Kidney capillary endothelial cell (primary cell): Measurements from ENCODE around the gene WDFY1.
A peak's percentile ranks its signal among the peaks of the same experiment; 100 is the strongest.

Experiments used
- DNase-seq: peaks from one replicate; pipeline ENCODE4 v3.0.0-alpha.2; 2018; ENCODE audit warnings: low spot score

The WDFY1 gene, protein sequence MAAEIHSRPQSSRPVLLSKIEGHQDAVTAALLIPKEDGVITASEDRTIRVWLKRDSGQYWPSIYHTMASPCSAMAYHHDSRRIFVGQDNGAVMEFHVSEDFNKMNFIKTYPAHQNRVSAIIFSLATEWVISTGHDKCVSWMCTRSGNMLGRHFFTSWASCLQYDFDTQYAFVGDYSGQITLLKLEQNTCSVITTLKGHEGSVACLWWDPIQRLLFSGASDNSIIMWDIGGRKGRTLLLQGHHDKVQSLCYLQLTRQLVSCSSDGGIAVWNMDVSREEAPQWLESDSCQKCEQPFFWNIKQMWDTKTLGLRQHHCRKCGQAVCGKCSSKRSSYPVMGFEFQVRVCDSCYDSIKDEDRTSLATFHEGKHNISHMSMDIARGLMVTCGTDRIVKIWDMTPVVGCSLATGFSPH

DNA sequence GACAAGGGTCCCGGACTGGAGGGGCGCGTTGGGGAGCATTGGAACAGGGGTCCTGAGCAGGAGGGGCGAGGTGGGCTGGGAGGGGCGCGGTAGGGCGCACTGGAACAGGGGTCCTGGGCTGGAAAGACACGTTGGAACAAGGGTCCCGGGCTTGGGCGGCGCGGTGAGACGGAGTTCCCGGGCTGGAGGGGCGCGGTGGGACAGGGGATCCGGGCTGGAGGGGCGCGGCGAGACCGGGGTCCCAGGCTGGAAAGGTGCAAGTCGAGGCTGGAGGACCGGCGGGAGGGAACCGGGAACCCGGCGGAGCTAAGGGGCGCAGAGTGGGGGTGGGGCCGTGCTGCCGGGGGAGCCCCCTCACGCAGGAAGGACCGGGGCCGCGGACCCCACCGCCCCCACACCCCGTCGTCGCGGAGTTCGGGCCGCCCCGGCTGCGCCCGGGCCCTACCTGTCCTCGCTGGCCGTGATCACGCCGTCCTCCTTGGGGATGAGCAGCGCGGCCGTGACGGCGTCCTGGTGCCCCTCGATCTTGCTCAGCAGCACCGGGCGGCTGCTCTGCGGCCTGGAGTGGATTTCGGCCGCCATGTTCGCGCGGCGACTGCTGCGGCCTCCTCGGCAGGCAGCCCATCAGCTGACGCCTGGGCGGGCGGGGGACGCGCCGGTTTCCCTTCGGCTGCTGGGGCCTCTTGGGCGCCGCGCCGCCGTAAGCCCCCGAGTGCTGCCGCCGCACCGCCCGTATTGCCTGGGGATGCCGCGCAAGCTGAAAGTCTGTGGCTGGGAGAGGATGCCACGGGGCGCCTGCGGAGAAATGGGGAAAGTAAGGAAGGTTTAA, at the start of gene WDFY1:
TSS of gene WDFY1 (minus strand) at position 633 of the 829 bp plus-strand sequence. CDS start at position 582, 51 bp downstream.
- DNase-seq, result peak; percentile 72

DNA sequence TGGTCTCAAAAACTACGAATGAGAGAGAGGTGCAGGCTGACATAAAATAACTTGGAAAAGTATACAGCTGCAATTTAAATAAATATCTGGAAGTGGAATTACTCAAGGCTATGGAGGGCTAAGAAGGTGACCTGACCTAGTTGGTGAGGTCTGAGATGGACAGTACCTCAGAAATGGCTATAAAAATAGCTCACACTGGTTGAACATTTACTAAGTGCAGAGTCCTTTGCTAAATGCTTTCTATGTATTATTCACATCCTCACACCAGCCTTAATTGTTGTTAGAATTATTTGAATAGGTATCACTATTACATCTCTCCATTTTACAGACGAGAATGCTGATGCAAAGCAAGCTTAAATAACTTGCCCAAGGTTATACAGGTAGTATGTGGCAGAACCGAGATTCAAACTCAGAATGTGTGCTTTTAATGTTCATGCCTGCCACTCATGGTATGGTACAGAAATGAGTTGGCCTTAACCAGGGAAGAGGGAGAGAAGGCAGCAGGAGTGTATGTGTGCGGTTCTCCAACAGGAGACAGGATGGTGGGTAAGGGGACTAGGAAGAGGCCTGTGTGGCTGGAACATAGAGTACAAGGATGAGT, 49.5 kb upstream of the WDFY1 start:
- no peak for DNase-seq

DNA sequence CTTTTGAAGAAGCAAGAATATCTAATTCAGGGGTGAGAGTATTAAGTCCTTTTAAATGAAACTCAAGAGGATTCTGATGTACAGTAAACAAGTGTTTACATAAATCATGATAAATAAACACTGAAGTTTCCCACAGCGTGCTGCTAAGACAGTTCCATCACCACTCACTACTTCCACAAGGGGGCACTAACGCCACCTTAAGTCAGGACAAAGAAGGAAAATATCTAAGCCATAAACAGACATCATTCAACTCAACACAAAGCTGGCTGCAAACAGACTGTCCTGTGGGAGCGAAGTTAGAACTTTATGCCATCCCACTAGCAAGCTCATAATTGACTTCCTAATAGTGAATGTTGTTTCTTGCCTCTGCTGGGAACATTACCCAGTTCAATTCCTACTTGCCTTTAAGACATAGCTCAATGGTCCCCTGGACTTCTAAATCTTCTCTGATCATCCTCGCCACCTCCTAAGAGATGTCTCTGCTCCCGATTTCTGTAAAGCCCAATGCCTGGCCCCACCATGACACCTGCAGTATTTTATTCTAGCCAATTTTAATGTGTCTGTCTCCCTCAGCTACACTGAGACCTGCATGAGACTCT, 48.6 kb upstream of the WDFY1 start:
- peak; percentile 76 for DNase-seq

DNA sequence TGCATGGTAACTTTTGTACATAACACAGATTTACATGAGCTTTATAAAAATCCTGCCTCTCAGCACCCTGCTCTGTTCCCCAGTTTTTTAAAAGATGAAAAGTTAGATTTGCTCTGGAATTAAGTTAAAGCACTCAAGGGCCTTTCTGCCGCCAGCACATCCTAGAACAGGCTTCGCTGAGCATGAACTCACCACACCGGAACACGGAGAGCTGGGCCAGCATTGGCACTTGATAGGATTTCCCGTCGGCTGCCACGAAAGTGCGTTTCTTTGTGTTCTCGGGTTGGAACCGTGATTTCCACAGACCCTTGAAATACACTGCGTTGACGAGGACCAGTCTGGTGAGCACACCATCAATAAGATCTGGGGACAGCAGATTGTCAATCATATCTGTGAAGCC, 46.5 kb upstream of the WDFY1 start:
- no peak for DNase-seq

DNA sequence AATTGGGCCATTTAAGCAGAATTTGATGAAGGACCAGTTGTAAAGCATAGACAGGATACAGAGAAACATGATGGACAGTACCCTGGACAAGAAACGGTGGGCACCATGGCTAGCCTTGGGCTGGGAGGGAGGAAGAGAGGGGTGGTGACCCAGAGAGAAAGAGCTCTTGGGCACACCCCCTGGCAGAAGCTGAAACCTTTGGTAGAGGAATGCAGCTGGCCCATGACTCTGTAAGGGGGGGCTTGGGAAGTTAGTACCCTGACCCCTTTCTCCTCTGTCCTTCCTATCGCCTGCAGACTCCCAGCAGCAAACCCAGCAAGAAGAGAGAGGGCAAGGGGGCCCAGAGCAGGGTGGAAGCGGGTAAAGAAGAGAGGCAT, 44.7 kb upstream of the WDFY1 start:
- no peak for DNase-seq

DNA sequence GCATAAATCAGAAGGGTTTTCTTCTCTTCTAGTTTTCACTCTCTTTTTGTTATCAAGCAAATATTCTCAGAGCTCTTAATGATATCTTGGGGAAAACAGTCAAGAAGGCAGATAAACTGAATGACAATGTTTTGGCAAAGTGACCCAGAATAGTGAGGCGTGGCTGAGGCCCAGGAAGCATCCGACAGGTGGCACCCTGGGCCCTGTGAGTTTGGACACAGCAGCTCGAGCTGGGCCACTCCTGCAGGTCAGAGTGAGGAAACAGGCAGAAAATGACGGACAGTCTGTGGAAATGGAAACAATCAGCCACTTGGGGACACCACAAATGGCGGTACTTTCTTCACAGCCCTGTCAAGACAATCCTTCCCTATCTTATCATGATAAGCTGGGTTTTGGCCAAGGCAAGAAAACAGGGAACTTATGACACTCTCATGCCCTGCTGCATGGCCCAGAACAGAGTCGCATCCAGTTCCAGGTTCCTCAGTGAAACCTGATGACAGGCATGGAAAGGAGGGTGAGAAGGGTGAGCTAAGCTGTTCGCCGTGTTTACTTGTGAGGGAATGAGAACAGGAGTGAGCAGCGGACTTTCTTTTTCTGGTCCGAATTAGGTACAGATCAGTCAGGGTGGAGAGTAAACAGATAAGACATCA, 44.2 kb upstream of the WDFY1 start:
- DNase-seq, result no peak

DNA sequence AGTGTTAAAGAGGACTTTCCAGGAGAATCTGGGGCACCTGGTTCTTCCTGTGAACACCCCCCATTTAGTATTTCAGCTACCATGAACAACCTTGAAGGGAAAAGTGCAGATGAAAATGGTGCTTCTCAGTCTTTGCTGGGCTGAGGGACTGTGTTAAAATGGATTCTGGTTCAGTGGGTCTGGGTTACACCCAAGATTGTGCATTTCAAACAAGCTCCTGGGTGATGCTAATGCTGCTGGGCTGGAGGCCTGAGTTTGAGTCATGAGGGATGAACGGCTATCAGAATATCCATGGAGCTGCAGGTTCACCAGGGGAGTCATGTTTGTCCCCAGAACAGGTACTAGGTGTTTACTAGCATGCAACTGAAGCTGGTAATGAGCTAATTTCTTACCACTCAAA, 36.1 kb upstream of the WDFY1 start:
- no peak for DNase-seq

DNA sequence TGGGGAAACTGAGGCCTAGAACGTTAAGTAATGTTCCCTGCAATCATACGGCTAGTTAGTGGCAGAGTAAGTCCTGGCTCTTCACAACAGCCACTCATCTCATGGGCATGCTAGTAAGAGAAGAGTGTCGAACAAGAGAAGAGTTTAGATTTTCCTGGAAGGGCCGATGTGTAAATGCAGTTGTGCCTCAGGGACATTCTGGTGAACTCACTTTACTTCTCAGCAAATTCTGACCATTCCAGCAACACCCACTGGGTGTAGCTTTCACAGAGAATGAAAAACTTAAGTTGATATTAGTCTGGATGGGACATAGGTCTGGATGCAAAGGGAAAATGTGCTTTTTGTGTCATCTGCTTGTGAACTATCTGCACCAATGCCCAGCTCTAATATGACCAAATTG, 35.7 kb upstream of the WDFY1 start:
- no peak for DNase-seq

DNA sequence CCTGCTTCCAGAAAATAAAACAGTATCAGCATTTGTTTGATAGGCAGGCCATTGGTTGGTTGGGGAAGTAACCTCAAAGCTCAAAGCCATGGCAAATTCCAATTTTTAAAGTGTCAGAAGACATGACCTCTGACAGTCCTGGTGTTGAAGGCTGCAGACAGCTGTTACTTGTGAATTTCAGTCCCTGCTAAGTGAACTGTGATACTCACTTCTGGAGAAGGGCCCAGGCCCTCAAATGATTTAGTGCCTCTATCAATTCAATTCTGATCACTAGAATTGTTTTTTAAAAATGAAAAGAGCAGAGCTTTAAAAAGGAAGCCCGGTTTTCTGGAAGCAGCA, 35.2 kb upstream of the WDFY1 start:
- DNase-seq, result no peak

DNA sequence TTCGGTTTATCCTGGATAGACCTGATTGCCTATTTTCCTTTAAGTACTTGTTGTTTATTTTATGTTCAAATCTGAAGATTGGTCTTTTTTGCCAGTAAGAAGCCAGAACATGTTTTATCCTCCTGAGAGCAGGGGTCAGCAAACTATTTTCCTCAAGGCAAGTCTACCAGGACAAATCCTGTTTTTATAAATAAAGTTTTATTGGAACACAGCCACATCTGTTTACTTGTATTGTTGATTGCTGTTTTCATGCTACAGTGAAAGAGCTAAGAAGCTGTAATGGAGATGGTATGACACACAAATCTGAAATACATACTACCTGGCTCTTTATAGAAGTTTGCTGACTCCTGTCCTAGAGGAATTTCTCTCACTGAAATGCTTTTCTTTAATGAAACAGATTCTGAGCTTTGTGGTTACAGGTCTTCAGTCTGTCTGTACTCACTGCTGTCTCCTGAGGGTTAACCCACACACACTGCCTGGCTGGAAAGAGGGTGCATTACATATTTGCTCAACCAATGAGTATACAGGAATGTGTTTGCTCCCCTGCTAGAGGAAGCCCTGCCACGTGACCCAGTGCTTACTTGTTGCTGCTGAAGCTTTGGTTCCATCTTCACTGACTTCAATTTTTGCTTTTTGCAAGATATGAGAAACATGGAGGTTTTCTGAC, 34.7 kb upstream of the WDFY1 start:
- DNase-seq, result no peak

DNA sequence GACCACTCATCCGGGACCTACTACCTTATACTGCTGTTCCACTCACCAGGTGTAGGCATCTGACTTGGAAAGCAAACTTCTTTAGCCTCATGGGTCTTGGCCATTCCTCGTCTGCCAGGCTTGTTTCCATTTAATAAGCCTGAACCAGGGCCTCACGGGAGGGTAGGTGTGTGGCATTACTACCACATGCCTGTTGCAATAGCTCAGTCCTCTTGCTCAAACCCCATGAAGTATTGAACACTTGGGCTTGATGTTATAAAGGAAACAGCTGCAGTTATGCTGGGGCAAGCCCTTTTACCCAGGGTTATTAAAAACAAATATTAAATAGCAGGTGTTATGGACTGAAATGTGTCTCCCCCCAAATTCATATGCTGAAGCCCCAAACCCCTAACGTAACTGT, 33.3 kb upstream of the WDFY1 start:
- no peak for DNase-seq

DNA sequence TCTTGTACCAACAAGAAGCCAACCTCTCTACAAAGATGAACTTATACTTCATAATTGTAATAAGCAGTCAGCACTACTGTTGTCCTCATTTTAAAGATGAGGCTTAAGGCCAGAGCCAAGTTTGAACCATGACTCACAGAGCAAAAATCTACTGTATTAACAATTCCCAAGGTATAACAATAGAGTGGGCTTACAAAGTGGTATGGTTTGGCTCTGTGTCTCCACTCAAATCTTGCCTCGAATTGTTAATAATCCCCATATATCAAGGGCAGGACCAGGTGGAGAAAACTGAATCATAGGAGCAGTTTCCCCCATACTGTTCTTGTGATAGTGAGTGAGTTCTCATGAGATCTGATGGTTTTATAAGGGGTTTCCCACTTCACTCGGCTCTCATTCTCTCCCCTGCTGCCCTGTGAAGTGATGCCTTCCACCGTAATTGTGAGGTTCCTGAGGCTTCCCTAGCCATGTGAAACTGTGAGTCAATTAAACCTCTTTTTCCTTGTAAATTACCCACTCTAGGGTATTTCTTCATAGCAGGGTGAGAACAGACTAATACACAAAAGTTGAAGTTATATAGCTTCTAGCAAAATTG, 31.6 kb upstream of the WDFY1 start:
- peak; percentile 65 for DNase-seq

DNA sequence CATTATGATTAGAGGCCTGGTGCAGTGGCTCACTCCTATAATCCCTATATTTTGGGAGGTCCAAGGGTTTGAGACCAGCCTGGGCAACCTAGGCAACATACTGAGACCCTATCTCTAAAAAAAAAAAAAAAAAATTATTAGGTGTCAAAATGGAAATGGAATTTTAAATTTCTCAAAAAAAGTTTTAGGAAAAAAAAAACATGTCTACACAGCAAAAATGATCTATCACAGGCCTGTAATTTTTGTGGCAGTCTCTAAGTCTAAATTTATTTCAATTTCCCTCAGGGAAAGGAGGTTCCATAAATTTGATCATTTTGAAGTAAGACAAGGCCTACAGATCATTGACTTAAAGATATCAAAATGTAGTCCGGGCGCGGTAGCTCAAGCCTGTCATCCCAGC, 28.5 kb upstream of the WDFY1 start:
- DNase-seq, result no peak

DNA sequence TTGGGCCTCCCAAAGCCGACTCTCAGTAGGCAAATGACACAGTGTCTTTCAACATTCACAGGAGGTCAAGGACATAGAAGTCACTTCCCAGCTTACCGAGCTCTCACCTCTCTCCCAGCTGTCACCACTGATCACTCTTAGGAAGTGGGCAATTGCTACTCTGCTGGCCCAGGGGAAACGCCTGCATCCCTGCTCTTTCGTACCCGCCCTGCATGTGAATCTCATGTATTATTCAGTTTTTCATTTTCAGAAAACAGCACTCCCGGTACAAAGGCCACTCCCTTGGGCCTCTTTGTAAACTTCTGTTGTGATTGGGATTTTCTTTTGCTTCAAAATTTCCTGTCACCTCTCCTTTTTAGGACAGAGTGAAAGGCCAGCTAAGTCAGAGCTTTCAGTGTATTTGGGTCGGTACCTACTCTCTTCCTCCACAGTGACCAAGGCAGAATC, 27.5 kb upstream of the WDFY1 start:
- DNase-seq, result no peak

DNA sequence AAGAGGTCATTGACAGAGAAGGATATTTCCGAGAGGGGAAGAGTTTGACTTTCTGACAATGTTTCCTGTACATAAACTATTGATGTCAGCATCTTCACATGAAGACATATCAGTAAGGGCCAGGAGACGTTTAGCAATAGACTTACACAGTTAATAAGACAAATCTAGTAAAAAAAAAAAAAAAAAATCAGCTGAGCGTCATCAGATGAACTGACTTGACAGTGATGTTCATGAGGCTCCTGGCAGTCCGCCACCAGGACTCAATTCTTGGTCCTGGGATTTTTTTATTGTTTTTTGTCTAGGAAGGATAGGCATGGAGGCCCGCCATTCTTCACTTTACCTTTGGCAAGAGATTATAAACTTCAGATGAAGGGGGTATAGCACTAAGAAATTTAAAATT, 26.6 kb upstream of the WDFY1 start:
- no peak for DNase-seq

DNA sequence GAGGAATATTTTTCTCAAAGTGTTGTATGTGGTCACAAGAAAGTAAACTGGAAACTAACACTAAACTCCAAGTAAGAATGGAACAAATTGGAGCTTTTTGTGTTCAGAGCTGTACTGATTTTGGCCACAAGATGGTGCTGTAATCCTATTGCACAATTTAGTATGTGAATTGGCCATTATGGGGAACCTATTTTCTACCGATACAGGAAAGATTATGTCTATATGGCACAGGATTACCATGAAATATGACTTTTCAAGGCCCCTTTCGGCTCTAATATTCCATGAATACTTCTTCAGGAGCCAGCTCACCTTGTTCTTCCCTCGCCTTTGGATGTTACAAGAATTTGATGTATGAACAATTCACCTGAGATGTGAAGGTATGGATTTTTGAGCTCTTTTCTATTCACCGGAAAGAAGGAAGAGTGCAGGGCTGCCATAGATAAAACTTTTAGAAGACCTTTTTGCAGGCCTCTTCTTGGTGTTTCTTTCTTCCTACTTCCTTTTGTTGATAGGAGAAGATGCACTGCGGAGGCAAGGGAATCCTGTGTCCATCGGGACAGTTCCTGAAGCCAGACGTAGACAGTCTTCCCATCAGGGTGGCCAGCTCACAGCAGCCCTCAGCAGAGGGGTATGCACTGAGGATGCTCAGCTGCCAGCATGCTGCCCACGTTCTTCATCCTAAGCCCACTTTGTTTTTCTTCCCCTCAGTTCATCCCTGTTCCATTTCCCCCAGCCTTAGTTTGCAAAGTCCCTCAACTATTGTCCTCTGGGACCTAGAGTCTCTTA, 25.4 kb upstream of the WDFY1 start:
- DNase-seq, result no peak

DNA sequence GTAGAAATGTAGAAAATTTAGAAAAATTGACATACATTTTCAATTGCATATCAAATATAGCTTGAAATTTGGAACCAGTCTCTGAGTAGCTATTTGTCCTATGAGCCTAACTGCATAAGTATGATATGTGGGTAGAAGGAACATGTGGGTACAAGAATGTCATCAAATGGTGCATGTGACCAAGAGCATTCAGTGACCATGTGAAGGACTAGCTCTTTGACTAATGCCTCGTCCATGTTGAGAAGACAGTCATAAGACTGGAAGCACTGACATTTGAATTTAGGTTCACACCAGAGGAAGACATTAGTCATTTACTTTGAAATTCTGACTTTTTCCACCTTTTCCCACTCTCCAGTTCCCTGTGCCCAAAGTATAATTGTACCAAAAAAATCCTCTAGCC, 24.7 kb upstream of the WDFY1 start:
- no peak for DNase-seq

DNA sequence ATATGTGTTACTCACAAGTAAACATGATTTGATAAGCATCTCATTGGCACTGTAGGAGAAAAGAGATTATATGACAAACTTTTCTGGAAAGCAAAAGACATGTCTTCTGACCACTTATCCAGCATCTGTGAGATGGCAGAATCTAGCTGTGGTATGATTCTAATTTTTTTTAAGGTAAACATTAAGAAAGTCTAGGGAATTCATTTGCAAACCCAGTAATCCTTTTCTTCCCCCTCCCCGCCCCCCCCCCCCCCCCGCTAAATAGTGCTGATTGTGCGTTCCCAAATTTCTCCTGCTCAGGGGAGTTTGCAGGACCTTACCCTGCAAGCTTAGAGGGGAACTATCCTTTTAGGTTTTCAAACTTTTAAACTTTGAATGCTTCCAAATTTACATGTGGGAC, 24.2 kb upstream of the WDFY1 start:
- DNase-seq, result no peak

DNA sequence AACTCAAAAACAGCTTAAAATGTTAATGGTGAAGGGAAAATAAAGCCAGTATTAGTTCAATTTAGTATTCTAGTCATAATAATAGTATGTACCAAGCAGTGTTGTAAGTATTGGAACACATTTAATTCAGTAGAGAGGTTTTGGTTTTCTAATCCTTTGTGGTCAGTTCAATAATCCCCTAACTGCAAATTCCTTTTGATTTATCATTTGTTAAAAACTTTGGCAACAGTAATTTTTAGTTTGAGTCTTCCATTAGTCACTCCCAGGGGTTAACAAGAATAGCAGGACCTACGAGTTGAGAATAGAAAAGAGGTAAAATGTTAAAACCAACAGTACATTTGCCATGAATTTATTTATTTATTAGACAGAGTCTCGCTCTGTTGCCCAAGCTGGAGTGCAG, 22.8 kb upstream of the WDFY1 start:
- no peak for DNase-seq

DNA sequence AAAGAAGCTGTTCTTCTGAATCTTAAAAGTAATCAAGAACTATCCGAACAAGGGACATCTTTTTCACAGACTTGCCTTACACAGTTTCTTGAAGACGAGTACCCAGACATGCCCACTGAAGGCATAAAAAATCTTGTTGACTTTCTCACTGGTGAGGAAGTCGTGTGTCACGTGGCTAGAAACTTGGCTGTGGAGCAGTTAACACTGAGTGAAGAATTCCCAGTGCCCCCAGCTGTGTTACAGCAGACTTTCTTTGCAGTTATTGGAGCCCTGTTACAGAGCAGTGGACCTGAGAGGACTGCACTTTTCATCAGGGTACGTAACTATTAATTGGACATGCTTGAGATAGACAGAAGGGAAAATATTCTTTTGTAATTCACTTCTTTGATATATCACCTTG, 14.6 kb upstream of the WDFY1 start:
- DNase-seq, result no peak
